Skeletal muscle satellite cell (primary cell): Measurements from ENCODE around the gene ATP9B.

Source experiments
- H3K27me3 ChIP-seq: 2 replicates; pipeline ENCODE4 v1.7.0; 2013; ENCODE audit warnings: low read length; ENCODE audit not compliant: control insufficient read depth, insufficient read depth
- H3K36me3 ChIP-seq: 2 replicates; pipeline ENCODE4 v1.7.0; 2013; ENCODE audit warnings: mild to moderate bottlenecking, control low read depth, low read length; ENCODE audit not compliant: insufficient read depth
- H3K4me1 ChIP-seq: 2 replicates; pipeline ENCODE4 v1.7.0; 2013; ENCODE audit warnings: low read length; ENCODE audit not compliant: control insufficient read depth, insufficient read depth
- H3K4me2 ChIP-seq: 2 replicates; pipeline ENCODE4 v1.7.0; 2013; ENCODE audit warnings: mild to moderate bottlenecking, low read length
- H3K4me3 ChIP-seq: 2 replicates; pipeline ENCODE4 v1.7.0; 2013; ENCODE audit warnings: low read length
- H3K9ac ChIP-seq: 2 replicates; pipeline ENCODE4 v1.7.0; 2013; ENCODE audit warnings: mild to moderate bottlenecking, low read depth, low read length, moderate library complexity
- H3K9me3 ChIP-seq: replicated peaks from 2 replicates; pipeline ENCODE4 v1.7.0; 2013; ENCODE audit warnings: mild to moderate bottlenecking, control low read depth, low read length

The ATP9B gene

GRCh38 chr18:79416677-79417052 is 347.5 kb downstream of the ATP9B start:
- Histone ChIP-seq H3K27me3 (peaks cover 24% of the 10 kb centered on the region), H3K9ac (no peak overlapping the region), H3K4me3 (no peak overlapping the region), H3K36me3 (no peaks in the 10 kb centered on the region), H3K9me3 (no peaks in the 10 kb centered on the region), H3K4me2 (no peak overlapping the region), H3K4me1 (peaks cover 3% of the 10 kb centered on the region)

DNA sequence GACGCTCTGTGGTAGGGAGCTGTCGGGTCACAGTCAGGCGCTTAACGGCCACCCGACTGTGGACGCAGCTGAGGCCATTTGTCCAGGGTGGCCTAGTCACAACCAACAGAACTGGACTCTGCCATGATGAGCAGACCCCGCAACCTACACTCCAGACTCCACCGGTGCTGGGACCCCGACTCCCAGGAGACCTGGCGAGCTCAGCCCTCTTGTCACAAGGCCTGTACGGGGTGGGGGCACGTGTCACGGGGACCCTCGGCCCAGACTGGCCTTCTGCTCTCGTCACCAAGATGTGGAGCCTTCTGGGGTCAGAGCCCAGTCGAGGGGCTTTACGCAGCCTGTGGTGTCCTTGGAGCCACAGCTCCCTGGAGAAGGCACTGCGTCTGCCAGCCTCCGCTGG is 349.0 kb downstream of the ATP9B start:
- no peak overlapping the region for H3K9ac ChIP-seq

GRCh38 chr18:79418642-79419041 is 349.4 kb downstream of the ATP9B start:
- H3K4me1 ChIP-seq: peaks cover 11% of the 10 kb centered on the region
- no peak overlapping the region for H3K4me3 ChIP-seq
- H3K27me3 ChIP-seq: peaks cover 20% of the 10 kb centered on the region
- H3K9ac ChIP-seq: no peak overlapping the region
- H3K9me3 ChIP-seq: no peaks in the 10 kb centered on the region
- no peaks in the 10 kb centered on the region for H3K36me3 ChIP-seq
- H3K4me2 ChIP-seq: no peak overlapping the region

More for the DNA sequence above, 349.0 kb downstream of the ATP9B start:
- no peak overlapping the region for H3K4me3 ChIP-seq
- no peaks in the 10 kb centered on the region for H3K36me3 ChIP-seq
- no peak overlapping the region for H3K4me2 ChIP-seq
- no peaks in the 10 kb centered on the region for H3K9me3 ChIP-seq
- H3K27me3 ChIP-seq: peaks cover 21% of the 10 kb centered on the region
- peaks cover 11% of the 10 kb centered on the region for H3K4me1 ChIP-seq

GRCh38 chr18:79420033-79420745 is 351.0 kb downstream of the ATP9B start:
- Histone ChIP-seq H3K9me3 (no peaks in the 10 kb centered on the region), H3K4me2 (no peak overlapping the region), H3K9ac (no peak overlapping the region), H3K4me3 (no peak overlapping the region), H3K36me3 (no peaks in the 10 kb centered on the region), H3K27me3 (peaks cover 13% of the 10 kb centered on the region), H3K4me1 (peaks cover 11% of the 10 kb centered on the region)

DNA sequence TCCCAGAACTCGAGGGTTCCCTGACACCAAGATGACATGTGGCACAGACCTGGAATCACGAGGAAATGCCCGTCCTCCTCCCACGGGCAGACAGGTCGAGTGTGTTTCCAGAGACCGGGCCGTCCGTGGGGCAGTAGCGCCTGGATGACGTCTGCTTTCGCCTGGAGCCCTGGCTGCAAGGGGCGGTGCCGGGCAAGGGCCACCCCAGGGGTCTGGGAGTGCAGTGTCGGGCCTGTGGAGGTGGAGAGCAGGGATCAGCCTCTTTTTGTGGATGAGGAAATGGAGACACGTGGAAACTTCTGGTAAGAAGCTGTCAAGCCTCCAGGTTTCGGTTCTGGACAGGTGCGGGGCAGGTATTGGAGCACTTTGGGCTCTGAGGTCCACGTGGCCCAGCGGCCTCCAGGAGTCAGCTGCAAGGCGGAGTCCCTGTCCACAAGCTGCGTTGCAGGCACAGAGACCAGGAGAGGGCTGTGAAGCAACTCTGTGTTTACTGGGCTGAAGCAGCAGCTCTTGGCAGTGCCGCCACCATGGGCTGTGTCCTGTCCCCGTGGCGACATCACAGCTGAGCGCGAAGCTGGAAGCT is 352.2 kb downstream of the ATP9B start:
- H3K4me3 ChIP-seq: no peak overlapping the region
- H3K4me1 ChIP-seq: peaks cover 11% of the 10 kb centered on the region
- H3K9me3 ChIP-seq: no peaks in the 10 kb centered on the region
- no peak overlapping the region for H3K4me2 ChIP-seq
- H3K9ac ChIP-seq: no peak overlapping the region
- H3K36me3 ChIP-seq: no peaks in the 10 kb centered on the region
- peaks cover 10% of the 10 kb centered on the region for H3K27me3 ChIP-seq

GRCh38 chr18:79422022-79422782 is 353.0 kb downstream of the ATP9B start:
- no peak overlapping the region for H3K4me3 ChIP-seq
- H3K4me1 ChIP-seq: peaks cover 11% of the 10 kb centered on the region
- H3K9me3 ChIP-seq: no peaks in the 10 kb centered on the region
- H3K9ac ChIP-seq: no peak overlapping the region
- H3K4me2 ChIP-seq: no peak overlapping the region
- no peaks in the 10 kb centered on the region for H3K36me3 ChIP-seq
- peaks cover 5% of the 10 kb centered on the region for H3K27me3 ChIP-seq

GRCh38 chr18:79422783-79423165 is 353.6 kb downstream of the ATP9B start:
- no peaks in the 10 kb centered on the region for H3K36me3 ChIP-seq
- peaks cover 11% of the 10 kb centered on the region for H3K4me1 ChIP-seq
- H3K9ac ChIP-seq: no peak overlapping the region

DNA sequence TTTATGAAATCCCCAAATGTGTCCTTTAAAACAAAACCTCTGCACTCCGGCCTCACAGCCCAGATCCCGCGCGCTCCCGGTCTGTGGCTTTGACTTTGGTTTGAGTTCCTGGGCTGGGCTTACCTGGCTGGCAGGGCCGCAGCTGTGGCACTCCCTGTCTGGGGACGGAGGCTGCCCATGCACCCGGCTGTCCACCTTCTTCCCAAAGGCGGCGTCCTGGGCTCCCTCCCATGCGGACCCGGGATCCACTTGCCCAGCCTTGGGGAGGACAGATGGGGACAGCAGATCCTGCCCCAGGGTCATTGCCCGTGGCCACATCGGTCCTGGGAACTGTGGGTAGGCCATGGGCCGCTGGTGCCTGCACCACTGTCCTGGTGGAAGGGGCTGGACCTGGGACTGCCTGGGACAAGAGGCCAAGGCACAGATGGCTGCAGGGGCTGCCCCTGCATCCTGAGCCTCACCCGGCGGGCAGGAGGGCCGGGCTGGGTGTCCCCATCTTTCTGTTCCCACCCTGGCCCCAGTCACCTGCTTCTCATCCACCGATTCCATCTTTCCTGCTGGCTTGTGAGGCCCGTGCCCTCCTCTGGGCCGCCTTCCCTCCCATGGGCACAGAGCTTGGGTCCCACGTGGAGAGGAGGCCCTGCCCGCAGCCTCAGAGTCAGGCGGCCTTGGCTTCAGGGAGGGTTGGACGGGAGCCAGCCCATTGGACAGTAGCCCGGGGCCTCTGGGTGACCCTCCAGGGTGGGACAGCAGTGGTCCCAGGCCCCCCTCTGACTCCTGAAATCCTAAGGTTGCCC is 354.2 kb downstream of the ATP9B start:
- H3K36me3 ChIP-seq: no peaks in the 10 kb centered on the region
- no peaks in the 10 kb centered on the region for H3K9me3 ChIP-seq
- H3K4me3 ChIP-seq: no peak overlapping the region
- no peak overlapping the region for H3K9ac ChIP-seq
- H3K4me1 ChIP-seq: peaks cover 11% of the 10 kb centered on the region
- peaks cover 3% of the 10 kb centered on the region for H3K27me3 ChIP-seq
- H3K4me2 ChIP-seq: no peak overlapping the region

More at GRCh38 chr18:79422783-79423165, 353.6 kb downstream of the ATP9B start:
- Histone ChIP-seq H3K4me2 (no peak overlapping the region), H3K4me3 (no peak overlapping the region), H3K9me3 (no peaks in the 10 kb centered on the region), H3K27me3 (peaks cover 5% of the 10 kb centered on the region)

GRCh38 chr18:79424008-79424565 is 354.9 kb downstream of the ATP9B start:
- H3K36me3 ChIP-seq: no peaks in the 10 kb centered on the region
- H3K9me3 ChIP-seq: no peaks in the 10 kb centered on the region
- no peak overlapping the region for H3K4me3 ChIP-seq
- H3K27me3 ChIP-seq: no peaks in the 10 kb centered on the region
- no peak overlapping the region for H3K4me2 ChIP-seq
- no peak overlapping the region for H3K9ac ChIP-seq
- H3K4me1 ChIP-seq: peaks cover 11% of the 10 kb centered on the region

DNA sequence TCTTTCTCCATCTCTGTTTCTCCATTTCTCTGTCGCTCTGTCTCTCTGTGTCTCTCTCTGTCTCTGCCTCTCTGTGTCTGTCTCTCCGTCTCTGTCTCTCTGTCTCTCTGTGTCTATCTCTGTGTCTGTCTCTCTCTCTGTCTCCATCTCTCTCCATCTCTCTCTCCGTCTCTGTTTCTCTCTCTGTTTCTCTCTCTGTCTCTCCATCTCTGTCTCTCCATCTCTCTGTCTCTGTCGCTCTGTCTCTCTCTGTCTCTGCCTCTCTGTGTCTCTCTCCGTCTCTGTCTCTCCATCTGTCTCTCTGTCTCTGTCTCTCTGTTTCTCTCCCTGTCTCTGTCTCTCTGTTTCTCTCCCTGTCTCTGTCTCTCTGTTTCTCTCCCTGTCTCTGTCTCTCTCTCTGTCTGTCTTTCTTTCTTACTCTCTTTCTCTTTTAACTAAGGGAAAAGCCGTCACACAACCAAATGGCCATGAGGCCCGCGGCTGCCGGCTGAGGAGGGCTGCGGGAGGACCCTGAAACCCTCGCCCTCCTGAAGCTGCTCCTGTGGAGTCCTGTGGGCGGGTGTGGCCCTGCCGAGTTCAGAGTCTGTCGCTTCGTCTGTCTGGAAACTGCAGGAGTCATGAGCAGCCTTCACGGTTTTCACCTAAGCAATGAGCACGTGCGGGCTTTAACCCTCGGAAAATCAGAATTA is 355.8 kb downstream of the ATP9B start:
- H3K9ac ChIP-seq: no peak overlapping the region
- no peak overlapping the region for H3K4me3 ChIP-seq
- H3K36me3 ChIP-seq: no peaks in the 10 kb centered on the region

More for the DNA sequence above, 355.8 kb downstream of the ATP9B start:
- H3K4me2 ChIP-seq: no peak overlapping the region
- H3K9me3 ChIP-seq: no peaks in the 10 kb centered on the region
- no peaks in the 10 kb centered on the region for H3K27me3 ChIP-seq
- peaks cover 11% of the 10 kb centered on the region for H3K4me1 ChIP-seq
